IPS-18a (cell line): ENCODE data around the gene L3MBTL2.

Experiments used
- H3K27ac ChIP-seq: one replicate; pipeline ENCODE4 v1.5.1; 2013; ENCODE audit warnings: low read length
- H3K27me3 ChIP-seq: one replicate; pipeline ENCODE4 v1.6.1; 2013; ENCODE audit warnings: mild to moderate bottlenecking, low read length; ENCODE audit not compliant: control insufficient read depth, insufficient read depth
- H3K36me3 ChIP-seq: one replicate; pipeline ENCODE4 v1.6.1; 2013; ENCODE audit warnings: low read depth, low read length; ENCODE audit not compliant: control insufficient read depth
- H3K4me1 ChIP-seq: one replicate; pipeline ENCODE4 v1.6.1; 2013; ENCODE audit warnings: low read depth, low read length; ENCODE audit not compliant: control insufficient read depth
- H3K4me3 ChIP-seq: one replicate; pipeline ENCODE4 v1.5.1; 2013; ENCODE audit warnings: low read length
- H3K9ac ChIP-seq: one replicate; pipeline ENCODE4 v1.6.1; 2013; ENCODE audit warnings: mild to moderate bottlenecking, low read length, moderate library complexity
- H3K9me3 ChIP-seq: one replicate; pipeline ENCODE4 v1.6.1; 2013; ENCODE audit warnings: low read depth, low read length; ENCODE audit not compliant: control insufficient read depth

L3MBTL2 gene

GRCh38 chr22:41215926-41216325, 10.8 kb downstream of the L3MBTL2 start:
- no peak overlapping the region for H3K27ac ChIP-seq
- no peaks in the 10 kb centered on the region for H3K9me3 ChIP-seq
- H3K36me3 ChIP-seq = peaks cover 24% of the 10 kb centered on the region
- H3K4me1 ChIP-seq = peaks cover 18% of the 10 kb centered on the region
- H3K9ac ChIP-seq = no peak overlapping the region
- no peak overlapping the region for H3K4me3 ChIP-seq
- H3K27me3 ChIP-seq = no peaks in the 10 kb centered on the region

- Histone ChIP-seq H3K27ac (no peak overlapping the region), H3K4me3 (no peak overlapping the region), H3K36me3 (peaks cover 25% of the 10 kb centered on the region)
Measured at GRCh38 chr22:41216984-41217383, 11.9 kb downstream of the L3MBTL2 start.

GRCh38 chr22:41217553-41218157, 12.5 kb downstream of the L3MBTL2 start:
- Histone ChIP-seq H3K9ac (no peak overlapping the region), H3K9me3 (no peaks in the 10 kb centered on the region), H3K4me1 (peaks cover 18% of the 10 kb centered on the region), H3K27ac (no peak overlapping the region), H3K4me3 (no peak overlapping the region), H3K27me3 (no peaks in the 10 kb centered on the region), H3K36me3 (peaks cover 32% of the 10 kb centered on the region)

More at GRCh38 chr22:41216984-41217383, 11.9 kb downstream of the L3MBTL2 start:
- no peaks in the 10 kb centered on the region for H3K9me3 ChIP-seq
- no peak overlapping the region for H3K9ac ChIP-seq
- H3K4me1 ChIP-seq = peaks cover 18% of the 10 kb centered on the region
- no peaks in the 10 kb centered on the region for H3K27me3 ChIP-seq

GRCh38 chr22:41222846-41223507, 17.9 kb downstream of the L3MBTL2 start:
- peaks cover 47% of the 10 kb centered on the region for H3K36me3 ChIP-seq
- H3K9ac ChIP-seq = no peak overlapping the region
- peaks cover under 1% of the 10 kb centered on the region for H3K4me1 ChIP-seq
- H3K4me3 ChIP-seq = no peak overlapping the region
- H3K27me3 ChIP-seq = no peaks in the 10 kb centered on the region
- no peaks in the 10 kb centered on the region for H3K9me3 ChIP-seq
- no peak overlapping the region for H3K27ac ChIP-seq

GRCh38 chr22:41223535-41223934, 18.4 kb downstream of the L3MBTL2 start:
- H3K27me3 ChIP-seq = no peaks in the 10 kb centered on the region
- H3K9me3 ChIP-seq = no peaks in the 10 kb centered on the region
- no peak overlapping the region for H3K27ac ChIP-seq
- no peak overlapping the region for H3K4me3 ChIP-seq
- peaks cover 50% of the 10 kb centered on the region for H3K36me3 ChIP-seq
- no peak overlapping the region for H3K9ac ChIP-seq
- no peaks in the 10 kb centered on the region for H3K4me1 ChIP-seq

- no peaks in the 10 kb centered on the region for H3K27me3 ChIP-seq
- no peak overlapping the region for H3K4me3 ChIP-seq
- H3K9me3 ChIP-seq = no peaks in the 10 kb centered on the region
- peaks cover 38% of the 10 kb centered on the region for H3K36me3 ChIP-seq
- no peaks in the 10 kb centered on the region for H3K4me1 ChIP-seq
- no peak overlapping the region for H3K9ac ChIP-seq
- H3K27ac ChIP-seq = no peak overlapping the region
Measured at GRCh38 chr22:41226723-41227655, 21.9 kb downstream of the L3MBTL2 start.

GRCh38 chr22:41229215-41229614, 24.1 kb downstream of the L3MBTL2 start:
- H3K4me1 ChIP-seq = no peaks in the 10 kb centered on the region
- H3K27me3 ChIP-seq = no peaks in the 10 kb centered on the region
- peaks cover 31% of the 10 kb centered on the region for H3K36me3 ChIP-seq
- no peaks in the 10 kb centered on the region for H3K9me3 ChIP-seq
- H3K27ac ChIP-seq = no peak overlapping the region
- no peak overlapping the region for H3K4me3 ChIP-seq
- H3K9ac ChIP-seq = no peak overlapping the region

- Histone ChIP-seq H3K27ac (no peak overlapping the region), H3K36me3 (peaks cover 26% of the 10 kb centered on the region), H3K9ac (no peak overlapping the region), H3K4me3 (no peak overlapping the region), H3K27me3 (no peaks in the 10 kb centered on the region), H3K4me1 (no peaks in the 10 kb centered on the region), H3K9me3 (no peaks in the 10 kb centered on the region)
Measured at GRCh38 chr22:41229730-41230400, 24.8 kb downstream of the L3MBTL2 start.

- no peak overlapping the region for H3K9ac ChIP-seq
- H3K4me3 ChIP-seq = no peak overlapping the region
- no peaks in the 10 kb centered on the region for H3K27me3 ChIP-seq
- no peak overlapping the region for H3K27ac ChIP-seq
- peaks cover 21% of the 10 kb centered on the region for H3K36me3 ChIP-seq
- H3K9me3 ChIP-seq = no peaks in the 10 kb centered on the region
- no peaks in the 10 kb centered on the region for H3K4me1 ChIP-seq
Measured at GRCh38 chr22:41230401-41230785, 25.3 kb downstream of the L3MBTL2 start.

- no peaks in the 10 kb centered on the region for H3K27me3 ChIP-seq
- no peak overlapping the region for H3K4me3 ChIP-seq
- no peaks in the 10 kb centered on the region for H3K9me3 ChIP-seq
- no peak overlapping the region for H3K27ac ChIP-seq
- peaks cover 12% of the 10 kb centered on the region for H3K36me3 ChIP-seq
- H3K9ac ChIP-seq = no peak overlapping the region
- H3K4me1 ChIP-seq = no peaks in the 10 kb centered on the region
Measured at GRCh38 chr22:41231369-41231768, 26.3 kb downstream of the L3MBTL2 start.
